HG03175 (cell line): ENCODE results near the gene HNRNPAB.

ENCODE experiments used
- ATAC-seq: cut with Tn5 transposase; IDR thresholded peaks from one replicate; pipeline ENCODE4 v1.9.1; 2021; ENCODE audit warnings: mild to moderate bottlenecking, moderate library complexity; ENCODE audit not compliant: unreplicated experiment

The HNRNPAB gene

GRCh38 chr5:178204182-178204934 is at the start of gene HNRNPAB:
Gene HNRNPAB (plus strand): TSS chr5:178204533. CDS start chr5:178204838, 305 bp downstream.
- peak; percentile 82 for ATAC-seq

- ATAC-seq = no peak
These were observed 49.3 kb upstream of the HNRNPAB start for GRCh38 chr5:178155065-178155464.

- no peak for ATAC-seq
These were observed 44.2 kb upstream of the HNRNPAB start for GRCh38 chr5:178160176-178160575.

- no peak for ATAC-seq
These were observed 41.9 kb upstream of the HNRNPAB start for GRCh38 chr5:178162481-178162880.

- peak; percentile 97 for ATAC-seq
These were observed 40.3 kb upstream of the HNRNPAB start for GRCh38 chr5:178163772-178164735.

- ATAC-seq = no peak
These were observed 38.8 kb upstream of the HNRNPAB start for GRCh38 chr5:178165581-178165980.

- no peak for ATAC-seq
These were observed 33.9 kb upstream of the HNRNPAB start for GRCh38 chr5:178170455-178170854.

- ATAC-seq = no peak
These were observed 29.9 kb upstream of the HNRNPAB start for GRCh38 chr5:178174456-178174855.

GRCh38 chr5:178176791-178177190 is 27.5 kb upstream of the HNRNPAB start:
- ATAC-seq = no peak

- no peak for ATAC-seq
These were observed 26.8 kb upstream of the HNRNPAB start for GRCh38 chr5:178177569-178177968.

GRCh38 chr5:178180141-178180863 is 24.0 kb upstream of the HNRNPAB start:
- ATAC-seq = no peak

- no peak for ATAC-seq
These were observed 22.0 kb upstream of the HNRNPAB start for GRCh38 chr5:178182158-178182876.

GRCh38 chr5:178186427-178186826 is 17.9 kb upstream of the HNRNPAB start:
- no peak for ATAC-seq

GRCh38 chr5:178187014-178187413 is 17.3 kb upstream of the HNRNPAB start, which contains the start of gene GMCL2:
Gene GMCL2 (minus strand): TSS chr5:178187371. CDS start chr5:178187299, 72 bp downstream.
- ATAC-seq = no peak

GRCh38 chr5:178189433-178189832 is 14.9 kb upstream of the HNRNPAB start:
- no peak for ATAC-seq

GRCh38 chr5:178191661-178192060 is 12.7 kb upstream of the HNRNPAB start:
- ATAC-seq = no peak

GRCh38 chr5:178192244-178192643 is 12.1 kb upstream of the HNRNPAB start:
- no peak for ATAC-seq

- no peak for ATAC-seq
These were observed 11.5 kb upstream of the HNRNPAB start for GRCh38 chr5:178192787-178193186.

- ATAC-seq = no peak
These were observed 11.0 kb upstream of the HNRNPAB start for GRCh38 chr5:178193251-178193809.

GRCh38 chr5:178194026-178194425 is 10.3 kb upstream of the HNRNPAB start:
- ATAC-seq = no peak
